EL (cell line): ENCODE data around the gene SPDYE2B.
A peak's percentile ranks its signal among the peaks of the same experiment; 100 is the strongest.
"Not testable (repeated sequence)": the region's sequence is repeated elsewhere in the genome, so short reads cannot be mapped to it uniquely, and the experiment has no call there.

Experiments
- DNase-seq: peaks from one replicate; pipeline ENCODE4 v3.0.0-alpha.2; 2016

SPDYE2B gene

GRCh38 chr7:102647813-102648212 lies 2.3 kb upstream of the SPDYE2B start:
- not testable (repeated sequence) for DNase-seq

GRCh38 chr7:102664765-102665164 lies 14.6 kb downstream of the SPDYE2B start:
- not testable (repeated sequence) for DNase-seq

- DNase-seq, result not testable (repeated sequence)
These were observed 16.7 kb downstream of the SPDYE2B start for GRCh38 chr7:102666850-102667249.

- not testable (repeated sequence) for DNase-seq
These were observed 17.4 kb downstream of the SPDYE2B start for GRCh38 chr7:102667523-102667922.

GRCh38 chr7:102671166-102671955 lies 21.2 kb downstream of the SPDYE2B start, which contains the start of gene POLR2J2:
POLR2J2 (minus strand) TSS chr7:102671663; CDS start chr7:102671601, 62 bp downstream.
- peak; percentile 88 for DNase-seq

GRCh38 chr7:102671956-102672307 lies 21.8 kb downstream of the SPDYE2B start:
- not testable (repeated sequence) for DNase-seq

- DNase-seq, result not testable (repeated sequence)
These were observed 23.4 kb downstream of the SPDYE2B start for GRCh38 chr7:102673447-102674067.

- not testable (repeated sequence) for DNase-seq
These were observed 25.4 kb downstream of the SPDYE2B start for GRCh38 chr7:102675545-102675944.

GRCh38 chr7:102680780-102681179 lies 30.7 kb downstream of the SPDYE2B start:
- not testable (repeated sequence) for DNase-seq

- not testable (repeated sequence) for DNase-seq
These were observed 32.4 kb downstream of the SPDYE2B start for GRCh38 chr7:102682560-102682959.

GRCh38 chr7:102688299-102689036 lies 38.3 kb downstream of the SPDYE2B start:
- not testable (repeated sequence) for DNase-seq

GRCh38 chr7:102689436-102690282 lies 39.5 kb downstream of the SPDYE2B start:
- not testable (repeated sequence) for DNase-seq

GRCh38 chr7:102690602-102691001 lies 40.5 kb downstream of the SPDYE2B start:
- not testable (repeated sequence) for DNase-seq

- DNase-seq, result not testable (repeated sequence)
These were observed 43.9 kb downstream of the SPDYE2B start for GRCh38 chr7:102694008-102694407.

- DNase-seq, result not testable (repeated sequence)
These were observed 45.0 kb downstream of the SPDYE2B start for GRCh38 chr7:102695033-102695552.

GRCh38 chr7:102696009-102696408 lies 45.9 kb downstream of the SPDYE2B start:
- not testable (repeated sequence) for DNase-seq

- not testable (repeated sequence) for DNase-seq
These were observed 47.8 kb downstream of the SPDYE2B start for GRCh38 chr7:102697642-102698512.

GRCh38 chr7:102698962-102699750 lies 49.0 kb downstream of the SPDYE2B start:
- not testable (repeated sequence) for DNase-seq
